ENCODE measurements around the gene RNF207. TPM values are rescaled to one million over a fixed set of nuclear protein-coding genes. Genes with fewer than 3 reads are reported as not detected.

The RNF207 gene
- total and polyA plus RNA-seq, 4 donors: 3.3 to 13.7 (median 5.8) TPM

- Histone ChIP-seq H3K36me3 (ENCODE audit: control insufficient read depth in 4 of 4, insufficient read depth in 3 of 4, low read depth in 1 of 4, low read length in 3 of 4) (no peaks in the 10 kb centered on the region), H3K9me3 (ENCODE audit: control insufficient read depth in 4 of 4, low read length in 3 of 4) (no peaks in the 10 kb centered on the region), H3K27ac (ENCODE audit: low read depth in 1 of 2, low read length in 2 of 2) (no peak overlapping the region), H3K9ac (ENCODE audit: low read depth in 1 of 2, low read length in 2 of 2) (no peak overlapping the region), H3K4me1 (ENCODE audit: control insufficient read depth in 4 of 4, insufficient read depth in 4 of 4, low read length in 3 of 4) (peaks cover 0 to 23% (median 8%) of the 10 kb centered on the region in 4 donors), H3K27me3 (ENCODE audit: control insufficient read depth in 4 of 4, insufficient read depth in 4 of 4, low read length in 3 of 4) (peaks cover 0 to 6% (median 2%) of the 10 kb centered on the region in 4 donors), H3K4me3 (ENCODE audit: low read depth in 1 of 3, low read length in 3 of 3) (no peak overlapping the region)
- no peak for DNase-seq (ENCODE audit: low spot score)
- TF ChIP-seq HNF4G (IDR thresholded peaks at IDR 0.05) (no peak), SP1 (IDR thresholded peaks at IDR 0.05) (no peak), RAD21 (IDR thresholded peaks at IDR 0.05) (no peak), FOXA2 (IDR thresholded peaks at IDR 0.05) (no peak), JUND (IDR thresholded peaks at IDR 0.05) (no peak), REST (IDR thresholded peaks at IDR 0.05) (no peak), ZBTB33 (IDR thresholded peaks at IDR 0.05) (no peak), FOXA1 (IDR thresholded peaks at IDR 0.05) (no peak), YY1 (IDR thresholded peaks at IDR 0.05) (no peak), EGR1 (IDR thresholded peaks at IDR 0.05; ENCODE audit: low read depth in 2 of 2) (no peak), TAF1 (conservative IDR thresholded peaks at IDR 0.05) (no peak), GABPA (IDR thresholded peaks at IDR 0.05 in 1 of 2, conservative IDR thresholded peaks at IDR 0.05 in 1 of 2) (no peak), MAX (IDR thresholded peaks at IDR 0.05) (no peak), ATF3 (IDR thresholded peaks at IDR 0.05) (no peak), NR2F2 (IDR thresholded peaks at IDR 0.05) (no peak), RXRA (IDR thresholded peaks at IDR 0.05) (no peak), HNF4A (conservative IDR thresholded peaks at IDR 0.05) (no peak), CTCF (IDR thresholded peaks at IDR 0.05; ENCODE audit: low read depth, low read length, missing input control) (no peak)
- 92% methylated on average over 19 of the region's 19 CpGs for WGBS
Measured at GRCh38 chr1:6251233-6251632, 45.3 kb downstream of the RNF207 start.
